Testis (tissue), 2 donors: ENCODE measurements around the gene GINS2.

Source experiments
- POLR2A ChIP-seq: fragments of 450-650 bp; IDR thresholded peaks from one replicate; pipeline ENCODE4 v1.6.1; 2017; ENCODE audit warnings: antibody characterized with exemption, mild to moderate bottlenecking, moderate library complexity
- TF ChIP-seq, protein P1 (sequence below), 3 experiments: fragments of 450-650 bp in 2 of 3; fragments of 200-600 bp in 1 of 3; sonication (generic) in 1 of 3; IDR thresholded peaks; one replicate each; pipeline ENCODE4 v1.5.1; 2016 to 2019; ENCODE audit warnings: antibody characterized with exemption in 3 of 3, mild to moderate bottlenecking in 2 of 3, moderate library complexity in 1 of 3

DNA sequence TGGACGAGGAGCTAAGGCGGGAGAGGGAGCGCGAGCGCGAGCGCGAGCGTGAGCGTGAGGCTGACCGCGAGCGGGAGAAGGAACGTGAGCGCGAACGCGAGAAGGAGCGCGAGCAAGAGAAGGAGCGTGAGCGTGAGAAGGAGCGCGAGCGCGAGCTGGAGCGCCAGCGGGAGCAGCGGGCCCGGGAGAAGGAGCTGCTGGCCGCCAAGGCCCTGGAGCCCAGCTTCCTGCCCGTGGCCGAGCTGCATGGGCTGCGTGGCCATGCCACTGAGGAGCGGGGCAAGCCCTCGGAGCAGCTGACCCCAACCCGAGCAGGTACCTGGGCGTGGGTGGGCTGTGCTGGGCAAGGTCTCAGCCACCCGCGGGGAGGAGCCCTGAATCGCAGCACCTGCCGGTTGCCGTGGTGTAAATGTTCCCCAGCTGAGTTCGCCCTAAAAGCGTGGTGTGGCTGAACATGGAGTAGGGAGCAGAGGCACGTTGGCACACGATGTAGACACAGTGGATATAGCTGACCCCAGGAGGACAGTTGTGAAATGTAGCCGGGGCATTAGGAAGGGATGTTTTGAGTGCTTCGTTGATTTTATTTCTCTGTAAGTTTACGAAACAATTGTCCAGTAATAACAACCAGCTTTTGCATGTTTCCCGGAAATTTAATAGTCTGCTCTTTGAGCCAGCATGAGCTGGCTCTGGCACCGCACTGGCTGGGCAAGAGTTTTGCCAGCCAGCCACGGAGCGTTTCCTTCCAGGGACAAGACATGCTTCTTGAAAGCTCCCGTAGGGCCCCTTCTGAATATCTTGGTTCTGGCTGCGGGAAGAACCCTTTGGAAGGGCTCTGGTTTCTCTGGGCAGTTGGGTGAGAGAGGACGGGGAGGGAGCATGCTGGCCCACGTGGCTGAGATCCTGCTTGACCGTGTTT is 32.1 kb downstream of the GINS2 start:
- TF ChIP-seq, protein P1, sequence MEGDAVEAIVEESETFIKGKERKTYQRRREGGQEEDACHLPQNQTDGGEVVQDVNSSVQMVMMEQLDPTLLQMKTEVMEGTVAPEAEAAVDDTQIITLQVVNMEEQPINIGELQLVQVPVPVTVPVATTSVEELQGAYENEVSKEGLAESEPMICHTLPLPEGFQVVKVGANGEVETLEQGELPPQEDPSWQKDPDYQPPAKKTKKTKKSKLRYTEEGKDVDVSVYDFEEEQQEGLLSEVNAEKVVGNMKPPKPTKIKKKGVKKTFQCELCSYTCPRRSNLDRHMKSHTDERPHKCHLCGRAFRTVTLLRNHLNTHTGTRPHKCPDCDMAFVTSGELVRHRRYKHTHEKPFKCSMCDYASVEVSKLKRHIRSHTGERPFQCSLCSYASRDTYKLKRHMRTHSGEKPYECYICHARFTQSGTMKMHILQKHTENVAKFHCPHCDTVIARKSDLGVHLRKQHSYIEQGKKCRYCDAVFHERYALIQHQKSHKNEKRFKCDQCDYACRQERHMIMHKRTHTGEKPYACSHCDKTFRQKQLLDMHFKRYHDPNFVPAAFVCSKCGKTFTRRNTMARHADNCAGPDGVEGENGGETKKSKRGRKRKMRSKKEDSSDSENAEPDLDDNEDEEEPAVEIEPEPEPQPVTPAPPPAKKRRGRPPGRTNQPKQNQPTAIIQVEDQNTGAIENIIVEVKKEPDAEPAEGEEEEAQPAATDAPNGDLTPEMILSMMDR (IDR thresholded peaks at IDR 0.05), result no peak
- no peak for TF ChIP-seq POLR2A
